Stimulated activated CD4-positive, alpha-beta T cell treated with anti-CD3 and anti-CD28 coated beads, Interleukin-12 subunit alpha, Interleukin-12 subunit beta, amount 100 ng/mL, for 24 hours (primary cell): ENCODE measurements around the gene ERC1.

ENCODE experiments used
- DNase-seq, 2 experiments: peaks; one replicate each; pipeline ENCODE4 v3.0.0-alpha.2; 2020; ENCODE audit warnings: low read depth in 2 of 2

ERC1 gene

GRCh38 chr12:1384910-1385309 lies 393.9 kb downstream of the ERC1 start:
- no peak for DNase-seq

GRCh38 chr12:1391722-1392121 lies 400.7 kb downstream of the ERC1 start:
- no peak for DNase-seq

DNA sequence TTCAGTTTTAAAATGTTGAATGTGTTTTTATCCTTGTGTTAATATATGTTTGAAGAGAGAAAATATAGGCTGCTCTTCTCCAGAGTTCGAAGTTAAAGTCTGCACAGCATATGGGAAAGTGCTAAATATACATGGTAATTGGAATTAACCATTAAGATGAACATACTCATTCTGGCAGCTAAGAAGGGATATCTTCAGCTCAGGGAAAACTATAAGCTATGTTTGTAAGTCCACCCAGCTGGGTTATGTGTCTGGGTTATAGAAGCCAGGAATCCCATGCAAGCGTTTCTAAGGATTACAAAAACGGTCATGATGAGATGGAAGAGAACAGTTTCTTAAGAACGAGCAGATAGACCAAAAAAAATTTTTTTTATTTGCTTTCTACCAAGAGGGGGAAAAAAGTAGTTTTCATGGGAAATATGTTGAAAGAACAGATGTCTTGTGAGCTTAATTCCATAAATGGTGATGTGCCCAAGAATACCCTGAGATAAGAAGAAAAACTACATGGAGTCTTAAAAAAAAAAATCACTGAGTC lies 404.5 kb downstream of the ERC1 start:
- DNase-seq: no peak

DNA sequence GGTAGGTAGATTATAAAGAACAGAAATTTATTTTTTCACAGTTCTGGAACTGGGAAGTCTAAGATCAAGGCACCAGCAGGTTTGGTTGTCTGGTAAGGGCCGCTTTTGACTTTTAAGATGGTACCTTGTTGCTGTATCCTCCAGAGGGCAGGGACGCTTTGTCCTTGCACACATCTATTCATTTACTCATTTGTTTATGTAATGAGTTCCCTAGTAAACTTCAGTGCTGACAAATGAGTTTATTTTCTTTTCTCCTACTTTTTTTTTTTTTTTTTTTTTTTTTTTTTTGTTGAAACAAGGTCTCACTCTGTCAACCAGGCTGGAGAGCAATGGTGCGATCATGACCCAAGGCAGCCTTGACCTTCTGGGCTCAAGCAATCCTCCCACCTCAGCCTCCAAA lies 407.6 kb downstream of the ERC1 start:
- DNase-seq: no peak

GRCh38 chr12:1401891-1402290 lies 410.9 kb downstream of the ERC1 start:
- DNase-seq: no peak

DNA sequence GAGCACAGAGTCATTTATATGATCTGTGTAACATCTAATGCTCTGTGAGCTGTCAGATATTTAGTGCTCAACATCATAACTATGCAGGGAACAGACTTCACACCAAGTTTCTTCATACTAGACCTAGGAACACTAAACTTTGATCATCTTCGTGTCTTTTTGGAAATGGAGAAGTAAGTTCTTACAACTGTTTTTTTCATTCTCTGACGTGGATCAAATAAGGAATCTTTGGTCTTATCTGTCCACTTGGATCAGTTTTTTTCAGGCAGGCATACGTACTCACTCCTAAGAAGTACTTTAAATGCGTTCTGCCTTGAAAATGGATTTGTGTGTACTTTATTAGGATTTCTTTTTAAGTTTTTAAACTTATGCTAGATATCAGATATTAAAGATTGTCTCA lies 412.4 kb downstream of the ERC1 start:
- no peak for DNase-seq

DNA sequence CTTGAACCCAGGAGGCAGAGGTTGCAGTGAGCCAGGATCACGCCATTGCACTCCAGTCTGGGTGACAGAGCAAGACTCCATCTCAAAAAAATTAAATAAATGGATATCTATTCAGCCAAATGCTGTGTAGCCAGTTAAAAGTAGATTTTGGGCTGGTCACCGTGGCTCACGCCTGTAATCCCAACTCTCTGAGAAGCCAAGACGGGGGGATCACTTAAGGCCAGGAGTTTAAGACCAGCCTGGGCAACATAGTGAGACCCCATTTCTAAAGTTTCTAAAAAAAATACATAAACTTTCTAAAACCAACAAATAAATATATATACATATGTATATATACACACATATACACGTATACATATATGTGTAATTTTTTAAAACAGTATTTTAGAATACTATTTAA lies 414.6 kb downstream of the ERC1 start:
- no peak for DNase-seq

DNA sequence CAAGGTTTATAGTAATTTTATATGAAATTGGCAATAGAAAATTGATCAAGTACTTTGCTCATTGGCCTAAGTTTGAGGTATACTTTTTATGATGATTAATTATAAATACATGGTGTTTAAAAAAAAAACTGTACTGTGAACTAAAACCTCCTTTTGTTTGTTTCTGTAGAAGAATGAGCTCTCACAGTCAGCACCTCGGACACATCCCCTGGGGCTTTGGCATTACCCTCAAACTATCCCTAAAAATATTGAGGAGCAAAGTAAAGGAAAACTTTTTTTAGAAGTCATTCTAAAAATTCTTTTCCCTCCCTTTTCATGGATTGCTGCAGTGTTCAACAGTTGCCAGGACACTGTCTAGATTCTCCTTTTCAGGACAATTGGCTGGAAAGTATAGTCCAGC lies 419.8 kb downstream of the ERC1 start:
- DNase-seq: no peak

DNA sequence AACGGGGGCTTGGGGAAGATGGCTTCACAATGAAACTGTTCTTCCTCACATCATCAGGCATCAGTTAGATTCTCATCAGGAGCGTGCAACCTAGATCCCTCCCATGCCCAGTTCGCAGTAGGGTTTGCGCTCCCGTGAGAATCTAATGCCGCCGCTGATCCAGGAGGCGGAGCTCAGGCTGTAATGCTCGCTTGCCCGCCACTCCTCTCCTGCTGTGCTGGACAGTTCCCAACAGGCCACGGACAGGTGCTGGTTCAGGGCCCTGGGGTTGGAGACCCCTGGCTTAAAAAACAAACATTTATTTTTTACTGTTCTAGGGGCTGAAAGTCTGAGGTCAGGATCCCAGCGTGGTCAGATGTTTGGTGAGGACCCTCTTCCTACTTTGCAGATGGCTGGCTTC lies 422.9 kb downstream of the ERC1 start:
- DNase-seq: no peak

GRCh38 chr12:1418144-1418543 lies 427.1 kb downstream of the ERC1 start:
- DNase-seq: no peak

DNA sequence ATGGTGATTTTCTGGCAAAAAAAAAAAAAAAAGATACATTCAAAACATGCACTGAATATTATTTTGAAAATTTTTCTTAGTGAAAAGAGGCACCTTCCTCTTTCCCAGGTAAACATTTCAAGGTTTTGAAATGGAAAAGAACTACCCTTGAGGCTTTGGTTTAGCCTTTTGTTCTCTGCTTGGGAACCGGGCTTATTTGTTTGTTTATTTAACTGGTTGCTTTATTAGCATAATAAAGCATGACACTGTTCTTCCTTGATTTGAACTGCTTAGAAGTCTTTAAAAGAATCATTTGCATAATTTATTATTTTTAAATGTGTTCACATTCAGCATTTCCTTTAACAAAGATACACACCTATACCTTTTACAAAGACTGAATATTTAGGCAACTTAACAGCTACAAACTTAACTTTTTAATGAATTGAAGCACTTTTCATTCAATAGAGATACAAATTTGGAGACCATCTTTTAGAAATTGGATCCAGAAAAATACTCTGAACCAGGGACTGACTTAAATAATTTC lies 428.9 kb downstream of the ERC1 start:
- DNase-seq: no peak

DNA sequence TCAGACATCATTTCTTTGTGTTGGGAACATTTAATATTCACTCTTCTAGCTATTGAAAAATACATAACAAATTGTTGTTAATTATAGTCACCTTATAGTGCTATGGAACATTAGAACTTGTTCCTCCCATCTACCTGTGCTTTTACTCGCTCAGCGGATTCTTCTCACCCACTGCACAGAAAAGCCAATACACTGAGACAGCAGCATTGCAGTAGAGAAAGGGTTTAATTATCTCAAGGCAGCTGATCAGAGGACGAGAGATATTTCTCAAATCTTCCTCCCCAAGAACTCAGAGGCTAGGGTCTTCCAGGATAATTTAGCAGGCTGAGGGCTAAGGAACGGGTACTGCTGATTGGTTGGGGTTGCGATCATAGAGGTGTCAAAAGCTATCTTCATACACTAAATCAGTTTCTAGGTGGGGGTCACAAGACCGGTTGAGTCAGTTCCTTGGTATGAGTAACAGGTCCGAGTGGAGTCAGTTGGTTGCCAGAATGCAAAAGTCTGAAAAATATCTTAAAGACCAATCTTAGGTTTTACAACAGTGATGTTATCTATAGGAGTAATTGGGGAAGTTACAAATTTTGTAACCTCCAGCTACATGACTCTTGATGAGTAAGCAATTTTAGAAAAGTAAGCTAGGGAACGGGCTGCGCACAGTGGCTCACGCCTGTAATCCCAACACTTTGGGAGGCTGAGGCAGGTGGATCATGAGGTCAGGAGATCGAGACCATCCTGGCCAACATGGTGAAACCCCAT lies 430.2 kb downstream of the ERC1 start:
- no peak for DNase-seq

GRCh38 chr12:1422604-1423315 lies 431.7 kb downstream of the ERC1 start:
- no peak for DNase-seq

DNA sequence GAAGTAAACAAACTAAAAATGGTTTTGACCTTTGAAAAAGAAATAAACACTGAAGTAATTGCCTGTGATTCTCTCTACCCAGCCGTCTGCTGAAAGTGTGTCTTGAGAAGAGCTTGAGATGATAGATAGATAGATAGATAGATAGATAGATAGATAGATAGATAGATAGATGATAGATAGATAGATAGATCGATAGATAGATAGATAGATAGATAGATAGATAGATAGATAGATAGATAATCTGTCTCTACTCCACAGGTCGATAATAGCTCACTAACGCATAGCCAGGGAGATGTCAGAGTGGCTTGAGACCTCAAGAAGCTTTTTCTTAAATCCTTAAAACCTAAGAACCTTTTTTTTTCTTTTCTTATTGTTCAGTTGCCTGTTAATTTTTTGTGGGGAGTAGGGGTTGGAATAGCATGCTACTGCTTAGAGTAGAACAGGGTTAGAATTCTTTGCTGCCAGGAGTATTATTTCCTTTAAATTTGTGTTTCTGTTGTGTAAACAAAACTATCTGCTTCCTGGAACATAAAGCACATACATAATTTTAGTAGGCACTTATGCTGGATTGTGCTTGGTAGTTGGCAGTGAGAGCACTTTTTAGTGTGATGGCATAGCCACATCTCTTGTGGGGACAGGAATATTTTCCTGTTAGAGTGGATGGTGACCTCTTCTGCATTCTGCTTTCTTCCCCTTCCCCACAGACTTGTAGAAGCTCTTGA lies 433.8 kb downstream of the ERC1 start:
- DNase-seq: no peak

DNA sequence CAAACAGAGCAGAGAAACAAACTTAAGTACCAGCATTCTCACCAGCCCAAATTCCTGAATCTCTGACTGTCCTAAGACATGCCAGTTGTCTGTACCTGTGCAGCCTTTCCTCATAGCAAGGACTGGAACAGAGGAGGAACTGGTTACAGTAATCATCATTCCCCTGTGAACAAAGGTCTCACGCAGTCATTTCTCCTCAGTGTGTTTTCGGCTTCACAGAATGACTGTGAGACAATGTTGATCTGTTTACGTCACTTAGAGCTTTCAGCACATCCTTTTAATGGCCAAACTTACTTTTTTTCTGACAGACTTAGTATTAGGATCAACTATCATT lies 434.3 kb downstream of the ERC1 start:
- DNase-seq: no peak

GRCh38 chr12:1428671-1429070 lies 437.6 kb downstream of the ERC1 start:
- no peak for DNase-seq

- no peak for DNase-seq
Measured at GRCh38 chr12:1429980-1430379, 439.0 kb downstream of the ERC1 start.

DNA sequence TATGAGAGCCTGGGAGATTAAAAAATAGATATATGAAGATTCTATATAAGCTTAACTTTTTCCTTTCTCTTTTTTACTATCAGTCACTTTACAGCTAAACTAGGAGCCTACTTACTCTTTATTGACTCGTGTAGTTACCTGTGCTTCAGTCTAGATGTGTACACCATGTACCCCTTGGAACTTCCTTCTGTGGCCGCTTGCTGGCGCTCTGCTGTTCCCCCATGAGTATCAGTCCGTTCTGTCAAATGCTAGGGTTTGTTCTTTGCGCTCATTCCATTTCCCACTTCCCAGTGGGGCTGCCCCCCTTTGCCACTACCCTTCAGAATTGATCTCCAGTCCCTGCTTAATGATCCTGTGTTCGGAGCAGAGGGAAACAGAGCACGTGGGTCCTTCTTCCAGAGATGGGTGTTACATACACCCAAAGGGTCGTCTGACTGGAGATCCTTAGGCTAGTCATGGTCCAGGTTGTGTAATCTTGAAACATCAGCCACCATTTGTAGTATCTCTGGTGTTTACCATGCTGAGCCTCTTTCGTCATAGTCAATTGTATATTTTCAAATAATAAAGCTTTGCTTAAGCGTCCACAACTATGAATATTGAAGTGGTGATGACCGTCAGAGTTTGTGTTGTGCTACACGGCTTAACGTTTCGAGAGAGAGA lies 443.4 kb downstream of the ERC1 start:
- DNase-seq: no peak

DNA sequence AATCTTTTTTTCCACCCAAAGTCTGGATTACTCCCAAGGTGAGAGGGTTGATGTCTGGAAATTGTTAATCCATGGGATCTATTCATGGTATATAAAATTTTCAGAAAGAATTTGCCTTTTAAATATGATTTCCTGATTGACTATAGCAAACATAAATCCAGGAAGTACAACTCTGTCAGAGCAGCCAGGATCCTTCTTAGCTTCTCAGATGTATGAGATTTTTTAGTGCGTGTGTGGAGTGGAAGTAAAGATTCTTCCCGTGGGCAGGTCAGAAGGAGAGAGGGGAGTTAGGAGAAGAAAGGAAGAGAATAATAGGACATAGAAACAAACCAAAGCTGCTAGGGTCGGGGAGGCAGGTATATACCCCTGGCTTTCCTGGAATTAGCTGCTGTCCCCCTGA lies 444.0 kb downstream of the ERC1 start:
- no peak for DNase-seq

- no peak for DNase-seq
Measured at GRCh38 chr12:1435456-1435855, 444.4 kb downstream of the ERC1 start.

GRCh38 chr12:1436015-1436414 lies 445.0 kb downstream of the ERC1 start:
- DNase-seq: no peak

DNA sequence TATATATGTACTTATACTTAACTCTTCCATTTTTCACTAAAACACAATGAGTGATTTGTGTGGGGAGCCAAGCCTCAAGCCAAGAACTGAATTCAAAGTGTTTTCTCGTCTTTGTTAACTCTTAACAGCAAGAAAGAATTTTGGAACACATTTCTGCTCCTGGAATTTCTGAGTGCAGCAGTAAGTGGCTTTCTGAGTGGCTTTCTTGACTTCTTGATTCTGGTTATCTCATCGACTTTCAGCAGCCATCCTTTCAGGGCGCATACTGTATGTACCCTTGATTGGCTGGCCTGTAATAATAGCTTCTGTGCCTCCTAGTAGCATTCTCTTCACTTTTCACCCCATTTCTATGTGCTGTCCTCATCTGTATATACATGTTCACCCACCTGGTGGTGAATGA lies 446.0 kb downstream of the ERC1 start:
- no peak for DNase-seq
